ENCODE data around the gene SLC27A4.

GRCh38 chr9:128292009-128292408 is 48.3 kb upstream of the SLC27A4 start:
- TF ChIP-seq THAP7 (CRISPR knock-in tag; IDR thresholded peaks at IDR 0.05), result no peak
- TF ChIP-seq, protein P1, sequence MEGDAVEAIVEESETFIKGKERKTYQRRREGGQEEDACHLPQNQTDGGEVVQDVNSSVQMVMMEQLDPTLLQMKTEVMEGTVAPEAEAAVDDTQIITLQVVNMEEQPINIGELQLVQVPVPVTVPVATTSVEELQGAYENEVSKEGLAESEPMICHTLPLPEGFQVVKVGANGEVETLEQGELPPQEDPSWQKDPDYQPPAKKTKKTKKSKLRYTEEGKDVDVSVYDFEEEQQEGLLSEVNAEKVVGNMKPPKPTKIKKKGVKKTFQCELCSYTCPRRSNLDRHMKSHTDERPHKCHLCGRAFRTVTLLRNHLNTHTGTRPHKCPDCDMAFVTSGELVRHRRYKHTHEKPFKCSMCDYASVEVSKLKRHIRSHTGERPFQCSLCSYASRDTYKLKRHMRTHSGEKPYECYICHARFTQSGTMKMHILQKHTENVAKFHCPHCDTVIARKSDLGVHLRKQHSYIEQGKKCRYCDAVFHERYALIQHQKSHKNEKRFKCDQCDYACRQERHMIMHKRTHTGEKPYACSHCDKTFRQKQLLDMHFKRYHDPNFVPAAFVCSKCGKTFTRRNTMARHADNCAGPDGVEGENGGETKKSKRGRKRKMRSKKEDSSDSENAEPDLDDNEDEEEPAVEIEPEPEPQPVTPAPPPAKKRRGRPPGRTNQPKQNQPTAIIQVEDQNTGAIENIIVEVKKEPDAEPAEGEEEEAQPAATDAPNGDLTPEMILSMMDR (CRISPR knock-in tag; IDR thresholded peaks at IDR 0.05), result no peak
- TF ChIP-seq SPEN (CRISPR knock-in tag; IDR thresholded peaks at IDR 0.05; ENCODE audit: low read depth), result no peak
- TF ChIP-seq, protein P2, sequence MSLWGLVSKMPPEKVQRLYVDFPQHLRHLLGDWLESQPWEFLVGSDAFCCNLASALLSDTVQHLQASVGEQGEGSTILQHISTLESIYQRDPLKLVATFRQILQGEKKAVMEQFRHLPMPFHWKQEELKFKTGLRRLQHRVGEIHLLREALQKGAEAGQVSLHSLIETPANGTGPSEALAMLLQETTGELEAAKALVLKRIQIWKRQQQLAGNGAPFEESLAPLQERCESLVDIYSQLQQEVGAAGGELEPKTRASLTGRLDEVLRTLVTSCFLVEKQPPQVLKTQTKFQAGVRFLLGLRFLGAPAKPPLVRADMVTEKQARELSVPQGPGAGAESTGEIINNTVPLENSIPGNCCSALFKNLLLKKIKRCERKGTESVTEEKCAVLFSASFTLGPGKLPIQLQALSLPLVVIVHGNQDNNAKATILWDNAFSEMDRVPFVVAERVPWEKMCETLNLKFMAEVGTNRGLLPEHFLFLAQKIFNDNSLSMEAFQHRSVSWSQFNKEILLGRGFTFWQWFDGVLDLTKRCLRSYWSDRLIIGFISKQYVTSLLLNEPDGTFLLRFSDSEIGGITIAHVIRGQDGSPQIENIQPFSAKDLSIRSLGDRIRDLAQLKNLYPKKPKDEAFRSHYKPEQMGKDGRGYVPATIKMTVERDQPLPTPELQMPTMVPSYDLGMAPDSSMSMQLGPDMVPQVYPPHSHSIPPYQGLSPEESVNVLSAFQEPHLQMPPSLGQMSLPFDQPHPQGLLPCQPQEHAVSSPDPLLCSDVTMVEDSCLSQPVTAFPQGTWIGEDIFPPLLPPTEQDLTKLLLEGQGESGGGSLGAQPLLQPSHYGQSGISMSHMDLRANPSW (CRISPR knock-in tag; IDR thresholded peaks at IDR 0.05; ENCODE audit: borderline replicate concordance), result no peak
- TF ChIP-seq ZC3H4 (CRISPR knock-in tag; IDR thresholded peaks at IDR 0.05; ENCODE audit: borderline replicate concordance), result no peak
- TF ChIP-seq HNF1B (CRISPR knock-in tag; IDR thresholded peaks at IDR 0.05), result no peak
- no peak for TF ChIP-seq TARDBP (CRISPR knock-in tag; IDR thresholded peaks at IDR 0.05)
- TF ChIP-seq ZBTB40 (IDR thresholded peaks at IDR 0.05), result no peak
- TF ChIP-seq ZBTB40 (CRISPR knock-in tag; IDR thresholded peaks at IDR 0.05), result no peak
- TF ChIP-seq TAF1 (CRISPR knock-in tag; IDR thresholded peaks at IDR 0.05), result no peak
- TF ChIP-seq ZNF549 (CRISPR knock-in tag; IDR thresholded peaks at IDR 0.05), result no peak
